HCT116 (cell line): ENCODE measurements around the gene THSD4. TPM values are rescaled to one million over a fixed set of nuclear protein-coding genes. Genes with fewer than 3 reads are reported as not detected.

Experiments used
- ATAC-seq: fragments of 200-7000 bp; cut with Tn5 transposase; 2 replicates; pipeline ENCODE4 v1.9.1; 2020; ENCODE audit warnings: mild to moderate bottlenecking, moderate library complexity
- BruUV-seq: library from RNA; stranded (reverse); fragments of 400-500 nt; replicated peaks from 2 replicates; lab custom pipeline; 2021; lab: Mats Ljungman, UMichigan
- CTCF ChIA-PET: fragments of 300-600 bp; sonication (Branson Sonifier 250); formaldehyde crosslinking; loops from one replicate; lab custom pipeline; 2021; ENCODE audit warnings: antibody characterized with exemption; lab: Charles Lee
- POLR2A ChIA-PET: fragments of 300-600, 350-600 bp; sonication (Branson Sonifier 250); formaldehyde crosslinking; loops from one replicate; lab custom pipeline; 2021; ENCODE audit warnings: antibody characterized with exemption; lab: Charles Lee
- RAD21 ChIA-PET, 2 experiments: fragments of 300-600 bp; sonication (Branson Sonifier 250); formaldehyde crosslinking; loops; one replicate each; lab custom pipeline; 2023; ENCODE audit warnings: low total read pairs in 2 of 2; ENCODE audit not compliant: uncharacterized antibody in 2 of 2, unreplicated experiment in 2 of 2, low non-redundant PET in 1 of 2; lab: Charles Lee
- DNase-seq: peaks from one replicate; pipeline ENCODE4 v3.0.0-alpha.2; 2010; ENCODE audit warnings: low read depth, low spot score
- H2AFZ ChIP-seq: fragments of 200-600 bp; shearing (Covaris generic), sonication (generic); 2 replicates; pipeline ENCODE4 v1.6.1; 2017; ENCODE audit warnings: low read depth, mixed run types, mixed read lengths, antibody characterized with exemption, low read length; ENCODE audit not compliant: poor library complexity, severe bottlenecking
- H3K27ac ChIP-seq: 2 replicates; pipeline ENCODE4 v1.5.1; 2012; ENCODE audit warnings: low read depth, low read length
- H3K27me3 ChIP-seq: fragments of 200-600 bp; sonication (generic); 2 replicates; pipeline ENCODE4 v1.6.1; 2016; ENCODE audit warnings: mixed run types, low read length, mixed read lengths; ENCODE audit not compliant: insufficient read depth
- H3K36me3 ChIP-seq, 2 experiments: fragments of 200-500 bp in 1 of 2; fragments of 200-600 bp in 1 of 2; sonication (Bioruptor generic) in 1 of 2; sonication (generic) in 1 of 2; 2 replicates each; pipeline versions ENCODE4 v1.5.1 to v1.6.1; 2014 to 2016; ENCODE audit warnings: low read length in 2 of 2, inconsistent platforms in 1 of 2, mixed read lengths in 1 of 2, mixed run types in 1 of 2; ENCODE audit not compliant: insufficient read depth in 2 of 2, control insufficient read depth in 1 of 2
- H3K4me1 ChIP-seq, 2 experiments: fragments of 200-600 bp in 1 of 2; sonication (generic) in 1 of 2; 2 replicates each; pipeline versions ENCODE4 v1.5.1 to v1.6.1; 2012 to 2017; ENCODE audit warnings: low read length in 2 of 2, inconsistent platforms in 1 of 2, mild to moderate bottlenecking in 1 of 2, mixed read lengths in 1 of 2, mixed run types in 1 of 2, moderate library complexity in 1 of 2; ENCODE audit not compliant: insufficient read depth in 2 of 2, control insufficient read depth in 1 of 2
- H3K4me2 ChIP-seq: fragments of 200-600 bp; sonication (generic); 2 replicates; pipeline ENCODE4 v1.6.1; 2017; ENCODE audit warnings: mixed run types, low read length, mixed read lengths
- H3K4me3 ChIP-seq, 2 experiments: fragments of 200-600 bp in 1 of 2; sonication (generic) in 1 of 2; replicated peaks in 1 of 2; 2 replicates each; pipeline ENCODE4 v1.5.1; 2011 to 2016; ENCODE audit warnings: low read length in 2 of 2, control low read depth in 1 of 2, low read depth in 1 of 2, mild to moderate bottlenecking in 1 of 2, mixed read lengths in 1 of 2, mixed run types in 1 of 2
- H3K79me2 ChIP-seq: fragments of 200-600 bp; sonication (generic); 2 replicates; pipeline ENCODE4 v1.6.1; 2017; ENCODE audit warnings: mild to moderate bottlenecking, mixed run types, low read length, moderate library complexity, mixed read lengths; ENCODE audit not compliant: insufficient read depth
- H3K9ac ChIP-seq: fragments of 200-600 bp; sonication (generic); 2 replicates; pipeline ENCODE4 v1.6.1; 2016; ENCODE audit warnings: low read length, mixed read lengths
- H3K9me2 ChIP-seq: fragments of 200-600 bp; sonication (generic), shearing (Covaris generic); 2 replicates; pipeline ENCODE4 v1.6.1; 2017; ENCODE audit warnings: mixed run types, mild to moderate bottlenecking, moderate library complexity; ENCODE audit not compliant: insufficient read depth
- H3K9me3 ChIP-seq, 2 experiments: fragments of 200-500 bp in 1 of 2; fragments of 200-600 bp in 1 of 2; sonication (Bioruptor generic) in 1 of 2; sonication (generic) in 1 of 2; 2 replicates each; pipeline ENCODE4 v1.6.1; 2014 to 2017; ENCODE audit warnings: low read length in 2 of 2, mixed read lengths in 2 of 2, inconsistent platforms in 1 of 2, low read depth in 1 of 2, mild to moderate bottlenecking in 1 of 2, mixed run types in 1 of 2, moderate library complexity in 1 of 2; ENCODE audit not compliant: control insufficient read depth in 1 of 2, insufficient read depth in 1 of 2
- H4K20me1 ChIP-seq: fragments of 200-600 bp; sonication (generic), shearing (Covaris generic); 2 replicates; pipeline ENCODE4 v1.6.1; 2017; ENCODE audit warnings: mixed run types, mild to moderate bottlenecking, moderate library complexity; ENCODE audit not compliant: insufficient read depth
- ELF1 ChIP-seq: IDR thresholded peaks from 2 replicates; pipeline ENCODE4 v1.6.1; 2012; ENCODE audit warnings: low read depth, borderline replicate concordance
- EZH2phosphoT487 ChIP-seq: fragments of 200-600 bp; IDR thresholded peaks from 2 replicates; pipeline ENCODE4 v1.6.1; 2018; ENCODE audit warnings: antibody characterized with exemption, borderline replicate concordance
- JUND ChIP-seq: IDR thresholded peaks from 2 replicates; pipeline ENCODE4 v1.6.1; 2012
- SIN3A ChIP-seq: IDR thresholded peaks from 2 replicates; pipeline ENCODE4 v1.6.1; 2012; ENCODE audit warnings: low read depth
- SRF ChIP-seq: IDR thresholded peaks from 2 replicates; pipeline ENCODE4 v1.6.1; 2012; ENCODE audit warnings: low read depth
- TCF7L2 ChIP-seq: IDR thresholded peaks from 2 replicates; pipeline ENCODE4 v1.7.0; 2011; ENCODE audit warnings: borderline replicate concordance, inconsistent platforms; ENCODE audit not compliant: insufficient read depth, insufficient read length; ENCODE audit errors: extremely low read depth
- YY1 ChIP-seq: IDR thresholded peaks from 2 replicates; pipeline ENCODE4 v1.6.1; 2011; ENCODE audit warnings: low read length, low read depth, moderate library complexity, mild to moderate bottlenecking; ENCODE audit not compliant: insufficient replicate concordance; ENCODE audit errors: extremely low read depth
- intact Hi-C: fragments of 100-400 bp; cut with micrococcal nuclease; formaldehyde crosslinking; loops from 2 replicates; pipeline ENCODE4 v1.10.0; 2022
- total RNA-seq: library from RNA; stranded (reverse); gene quantifications from one replicate; pipeline ENCODE4 v1.2.1, GENCODE V29; 2021; ENCODE audit not compliant: unreplicated experiment
- TF ChIP-seq, protein P1 (sequence below): IDR thresholded peaks from 2 replicates; pipeline ENCODE4 v1.6.1; 2012; ENCODE audit warnings: low read depth

Gene THSD4
- total RNA-seq, 1 experiment from 2014 or later = 30.5 TPM

DNA sequence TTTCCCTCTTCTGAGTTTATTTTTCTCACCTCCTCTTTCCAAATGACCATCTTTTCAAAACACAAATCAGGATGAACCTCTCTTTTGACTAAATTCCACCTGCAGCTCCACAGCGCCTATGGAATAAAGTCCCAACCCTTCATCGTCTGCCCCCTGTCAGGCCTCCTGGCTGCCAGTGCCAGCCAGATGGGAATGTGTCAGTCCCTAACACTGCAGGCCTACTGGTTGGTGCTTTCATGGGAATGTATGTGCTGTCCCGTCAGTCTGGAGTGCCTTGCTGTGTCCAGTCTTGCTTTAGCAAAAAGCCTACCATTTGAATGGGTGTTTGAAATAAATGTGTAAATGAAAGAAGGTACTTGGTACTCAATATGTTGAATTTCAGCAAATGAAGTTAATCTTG, 310.1 kb downstream of the THSD4 start (continued):
- TF ChIP-seq, protein P1, sequence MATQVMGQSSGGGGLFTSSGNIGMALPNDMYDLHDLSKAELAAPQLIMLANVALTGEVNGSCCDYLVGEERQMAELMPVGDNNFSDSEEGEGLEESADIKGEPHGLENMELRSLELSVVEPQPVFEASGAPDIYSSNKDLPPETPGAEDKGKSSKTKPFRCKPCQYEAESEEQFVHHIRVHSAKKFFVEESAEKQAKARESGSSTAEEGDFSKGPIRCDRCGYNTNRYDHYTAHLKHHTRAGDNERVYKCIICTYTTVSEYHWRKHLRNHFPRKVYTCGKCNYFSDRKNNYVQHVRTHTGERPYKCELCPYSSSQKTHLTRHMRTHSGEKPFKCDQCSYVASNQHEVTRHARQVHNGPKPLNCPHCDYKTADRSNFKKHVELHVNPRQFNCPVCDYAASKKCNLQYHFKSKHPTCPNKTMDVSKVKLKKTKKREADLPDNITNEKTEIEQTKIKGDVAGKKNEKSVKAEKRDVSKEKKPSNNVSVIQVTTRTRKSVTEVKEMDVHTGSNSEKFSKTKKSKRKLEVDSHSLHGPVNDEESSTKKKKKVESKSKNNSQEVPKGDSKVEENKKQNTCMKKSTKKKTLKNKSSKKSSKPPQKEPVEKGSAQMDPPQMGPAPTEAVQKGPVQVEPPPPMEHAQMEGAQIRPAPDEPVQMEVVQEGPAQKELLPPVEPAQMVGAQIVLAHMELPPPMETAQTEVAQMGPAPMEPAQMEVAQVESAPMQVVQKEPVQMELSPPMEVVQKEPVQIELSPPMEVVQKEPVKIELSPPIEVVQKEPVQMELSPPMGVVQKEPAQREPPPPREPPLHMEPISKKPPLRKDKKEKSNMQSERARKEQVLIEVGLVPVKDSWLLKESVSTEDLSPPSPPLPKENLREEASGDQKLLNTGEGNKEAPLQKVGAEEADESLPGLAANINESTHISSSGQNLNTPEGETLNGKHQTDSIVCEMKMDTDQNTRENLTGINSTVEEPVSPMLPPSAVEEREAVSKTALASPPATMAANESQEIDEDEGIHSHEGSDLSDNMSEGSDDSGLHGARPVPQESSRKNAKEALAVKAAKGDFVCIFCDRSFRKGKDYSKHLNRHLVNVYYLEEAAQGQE = no peak
- no peak for TF ChIP-seq SIN3A

DNA sequence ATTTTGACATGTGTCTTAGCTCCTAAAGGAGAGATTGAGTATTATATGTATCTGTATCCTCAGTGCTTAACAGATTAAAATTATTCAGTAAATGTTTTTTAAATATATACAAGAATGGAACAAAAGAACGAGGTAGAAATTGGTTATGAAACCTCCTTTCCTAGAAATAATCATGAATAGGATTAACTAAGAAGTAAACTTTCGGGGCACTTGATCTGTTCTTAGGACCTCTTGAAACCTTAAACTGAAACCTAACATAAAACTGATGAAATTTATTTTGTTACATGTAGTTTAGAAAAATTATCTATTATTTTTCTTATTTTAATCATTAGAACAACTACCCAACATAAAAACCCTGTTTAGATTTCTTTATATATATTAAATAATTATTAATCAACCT, 311.5 kb downstream of the THSD4 start:
- CTCF ChIA-PET = no interaction called here

More for the DNA sequence above, 311.5 kb downstream of the THSD4 start:
- no peak for TF ChIP-seq TCF7L2
- no peak for TF ChIP-seq SRF
- no peak for TF ChIP-seq ELF1
- no peak for TF ChIP-seq EZH2phosphoT487
- TF ChIP-seq JUND = no peak
- TF ChIP-seq YY1 = no peak
- TF ChIP-seq, protein P1 = no peak
- H3K27me3 ChIP-seq = no peaks in the 10 kb centered on the region
- H3K27ac ChIP-seq = no peak overlapping the region
- no peak for ATAC-seq
- POLR2A ChIA-PET = no interaction called here
- RAD21 ChIA-PET = interaction anchor here in 1 of 2 experiments (0.8 kb wide), 1 partner anchor 479 kb away, joined by 3 read pairs; no protein-coding TSS in a partner anchor
- no peaks in the 10 kb centered on the region for H3K9me2 ChIP-seq
- H3K4me1 ChIP-seq = peaks cover 7 to 10% of the 10 kb centered on the region in 2 experiments; a peak in 2 of 4 replicates
- H2AFZ ChIP-seq = no peak overlapping the region
- no peaks in the 10 kb centered on the region for H4K20me1 ChIP-seq
- BruUV-seq = no TSS peak
- no peaks in the 10 kb centered on the region for H3K36me3 ChIP-seq
- intact Hi-C loops = no loop called here
- H3K79me2 ChIP-seq = no peaks in the 10 kb centered on the region
- H3K4me3 ChIP-seq = no peak overlapping the region
- no peak overlapping the region for H3K4me2 ChIP-seq
- H3K9ac ChIP-seq = no peak overlapping the region
- no peak for DNase-seq
- no peaks in the 10 kb centered on the region for H3K9me3 ChIP-seq
